NCI-H446 (cell line): ENCODE results near the gene ADORA1.

Experiments
- DNase-seq, 2 experiments: peaks; one replicate each; lab custom pipeline; 2025; lab: John Stamatoyannopoulos, UW

The ADORA1 gene

GRCh38 chr1:203121186-203122015, 6.1 kb upstream of the ADORA1 start:
- no peak for DNase-seq

GRCh38 chr1:203122159-203122558, 5.4 kb upstream of the ADORA1 start:
- DNase-seq = no peak

- DNase-seq = no peak
Observed at GRCh38 chr1:203124011-203124410, 3.5 kb upstream of the ADORA1 start.

GRCh38 chr1:203124546-203125317, 2.8 kb upstream of the ADORA1 start:
- DNase-seq = no peak

- DNase-seq = peak in 1 of 2 experiments; percentile 27
Observed at GRCh38 chr1:203126151-203126865, 1.2 kb upstream of the ADORA1 start.

- no peak for DNase-seq
Observed at GRCh38 chr1:203126866-203127665, 460 bp upstream of the ADORA1 start.

GRCh38 chr1:203128431-203128715, 847 bp downstream of the ADORA1 start:
- no peak for DNase-seq

- no peak for DNase-seq
Observed at GRCh38 chr1:203128716-203129500, 1.4 kb downstream of the ADORA1 start.

- DNase-seq = peak in 1 of 2 experiments; percentile 18
Observed at GRCh38 chr1:203129501-203130231, 2.1 kb downstream of the ADORA1 start.

GRCh38 chr1:203130358-203130985, 2.9 kb downstream of the ADORA1 start:
- DNase-seq = no peak

GRCh38 chr1:203131548-203132200, 4.1 kb downstream of the ADORA1 start:
- no peak for DNase-seq

GRCh38 chr1:203133970-203134725, 6.6 kb downstream of the ADORA1 start:
- no peak for DNase-seq

GRCh38 chr1:203135636-203136305, 8.2 kb downstream of the ADORA1 start:
- DNase-seq = no peak

GRCh38 chr1:203136409-203137042, 9.0 kb downstream of the ADORA1 start:
- no peak for DNase-seq

- no peak for DNase-seq
Observed at GRCh38 chr1:203137324-203137723, 9.8 kb downstream of the ADORA1 start.

GRCh38 chr1:203138066-203138465, 10.5 kb downstream of the ADORA1 start:
- DNase-seq = no peak

GRCh38 chr1:203139976-203140475, 12.5 kb downstream of the ADORA1 start:
- no peak for DNase-seq
